Endothelial cell of hepatic sinusoid (primary cell): ENCODE data around the gene NIPAL4.

Experiments used
- in situ Hi-C: cut with HindIII; loops from 2 replicates; pipeline ENCODE4 v1.10.0; 2017; ENCODE audit warnings: low sequenced_read_pairs

The NIPAL4 gene

DNA sequence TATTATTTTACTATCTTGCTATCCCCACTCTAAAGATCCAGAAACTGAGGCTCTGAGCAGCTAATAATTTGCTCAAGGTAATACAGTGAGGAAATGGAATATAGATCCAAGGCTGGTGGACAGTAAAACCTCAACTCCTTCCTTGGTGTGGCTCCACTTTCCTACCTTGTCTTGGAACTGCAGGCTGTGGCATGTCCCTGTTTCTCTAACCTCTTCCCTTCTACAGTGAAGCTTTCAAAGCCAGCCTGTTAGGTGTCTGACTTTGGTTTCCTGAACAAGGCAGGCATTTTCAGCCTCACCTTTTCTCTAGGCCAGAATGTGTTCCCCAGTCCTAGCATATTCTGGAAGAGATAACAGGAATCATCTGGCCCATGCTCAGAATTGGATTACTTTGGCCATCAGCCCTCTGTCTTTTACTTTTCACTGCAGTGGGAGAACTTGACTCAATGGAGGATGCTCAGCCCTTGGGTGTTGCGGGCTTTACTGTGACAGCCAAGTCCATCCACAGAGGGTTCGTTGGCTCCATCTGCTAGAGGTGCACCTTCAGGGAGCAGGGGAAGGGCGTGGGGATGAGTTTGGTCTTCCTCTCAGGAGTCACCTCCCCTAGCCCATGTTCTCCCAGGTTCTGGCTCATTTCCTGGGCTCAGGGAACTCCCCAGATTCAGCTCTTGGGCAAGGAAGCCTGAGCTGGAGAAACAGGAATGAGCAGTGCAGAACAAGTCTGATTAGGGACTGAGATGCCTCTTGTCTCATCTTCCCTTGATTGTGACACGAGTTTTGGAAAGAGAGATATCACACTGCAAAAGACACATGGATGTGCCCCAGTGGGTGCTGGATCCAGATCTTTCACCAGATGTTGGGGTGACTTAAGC, 1.1 kb downstream of the NIPAL4 start:
- in situ Hi-C loops, result no loop called here

DNA sequence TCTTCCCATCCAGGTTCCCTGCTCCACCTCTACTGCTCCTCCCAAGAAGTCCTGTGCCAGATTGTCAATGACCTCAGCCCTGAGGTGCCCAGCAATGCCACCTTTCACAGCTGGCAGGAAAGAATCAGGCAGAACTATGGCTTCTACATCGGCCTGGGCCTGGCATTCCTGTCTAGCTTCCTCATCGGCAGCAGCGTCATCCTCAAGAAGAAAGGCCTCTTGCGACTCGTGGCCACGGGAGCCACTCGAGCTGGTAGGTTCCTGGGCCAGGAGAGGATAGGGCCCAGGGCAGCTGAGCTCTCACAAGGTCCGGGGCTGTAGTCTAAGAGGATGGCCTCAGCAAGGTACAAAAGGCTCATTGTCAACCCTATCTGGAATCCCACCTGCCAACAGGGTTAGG, 3.1 kb downstream of the NIPAL4 start:
- in situ Hi-C loops, result no loop called here

DNA sequence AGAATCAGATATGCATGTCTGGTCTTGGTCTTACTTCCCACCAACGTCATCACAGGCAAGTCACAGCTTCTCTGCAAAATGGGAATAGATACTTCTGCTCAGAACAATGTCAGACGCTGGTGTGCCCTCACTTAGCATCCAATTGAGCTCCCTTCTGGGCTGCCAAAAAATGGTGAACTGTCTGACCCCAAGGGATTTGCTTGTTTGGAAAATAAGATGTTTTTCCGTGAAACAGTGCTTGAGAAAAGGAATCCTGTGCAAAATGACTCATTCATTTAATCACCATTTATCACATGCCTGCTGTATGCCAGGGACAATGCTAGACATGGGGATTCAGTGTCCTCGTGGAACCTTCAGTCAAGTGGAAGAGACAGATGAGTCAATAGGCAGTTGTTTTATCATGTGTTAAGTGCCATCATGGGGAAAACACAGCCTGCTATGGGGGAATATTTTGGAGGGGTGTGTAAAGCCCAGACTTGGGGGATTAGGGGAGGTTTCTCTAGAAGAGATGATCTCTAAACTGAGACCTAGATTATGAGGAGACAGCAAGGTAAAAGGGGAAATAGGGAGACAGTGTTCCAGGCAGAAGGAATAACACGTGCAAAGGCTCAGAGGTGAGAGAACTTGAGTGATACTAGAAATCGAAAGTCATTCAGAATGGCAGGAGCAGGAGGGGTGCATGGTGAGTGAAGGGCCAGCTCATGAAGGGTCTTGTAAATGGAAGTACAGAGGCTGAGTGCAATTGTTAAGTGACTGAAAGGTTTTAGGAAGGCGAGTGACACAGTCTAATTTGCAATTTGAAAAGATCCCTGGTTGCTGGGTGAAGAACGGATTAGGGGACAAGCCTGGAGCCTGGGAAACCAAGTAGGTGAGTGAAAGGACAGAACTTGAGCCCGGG, 3.9 kb downstream of the NIPAL4 start:
- in situ Hi-C loops, result no loop called here

DNA sequence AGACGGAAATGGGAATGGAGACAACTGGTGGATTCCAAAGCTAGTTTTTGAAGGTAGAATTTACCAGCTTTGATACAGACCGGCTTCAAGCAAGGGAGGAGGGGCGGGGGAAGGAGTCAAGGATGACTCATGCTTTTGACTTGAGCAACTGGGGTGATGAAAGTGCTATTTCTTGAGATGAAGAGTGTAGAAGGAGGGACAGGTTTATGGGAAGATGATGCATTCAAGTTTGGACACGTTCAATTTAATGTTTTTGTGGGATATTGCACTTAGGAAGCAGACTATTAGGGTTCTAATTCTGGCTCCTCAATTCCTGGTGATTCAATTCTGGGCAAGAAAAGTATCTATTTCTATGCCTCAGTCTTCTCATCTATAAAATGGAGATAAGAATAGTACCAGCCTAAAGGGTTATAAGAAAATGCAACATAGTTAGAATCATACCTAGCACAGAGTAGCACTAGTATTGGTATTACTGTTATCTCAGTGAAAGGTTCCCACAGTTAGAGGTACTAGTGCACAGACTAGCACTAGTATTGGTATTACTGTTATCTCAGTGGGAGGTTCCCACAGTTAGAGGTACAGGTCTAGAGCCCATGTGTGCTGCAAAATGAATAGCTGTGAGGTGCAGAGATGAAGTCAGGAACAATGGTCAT, 4.6 kb downstream of the NIPAL4 start:
- in situ Hi-C loops, result no loop called here

DNA sequence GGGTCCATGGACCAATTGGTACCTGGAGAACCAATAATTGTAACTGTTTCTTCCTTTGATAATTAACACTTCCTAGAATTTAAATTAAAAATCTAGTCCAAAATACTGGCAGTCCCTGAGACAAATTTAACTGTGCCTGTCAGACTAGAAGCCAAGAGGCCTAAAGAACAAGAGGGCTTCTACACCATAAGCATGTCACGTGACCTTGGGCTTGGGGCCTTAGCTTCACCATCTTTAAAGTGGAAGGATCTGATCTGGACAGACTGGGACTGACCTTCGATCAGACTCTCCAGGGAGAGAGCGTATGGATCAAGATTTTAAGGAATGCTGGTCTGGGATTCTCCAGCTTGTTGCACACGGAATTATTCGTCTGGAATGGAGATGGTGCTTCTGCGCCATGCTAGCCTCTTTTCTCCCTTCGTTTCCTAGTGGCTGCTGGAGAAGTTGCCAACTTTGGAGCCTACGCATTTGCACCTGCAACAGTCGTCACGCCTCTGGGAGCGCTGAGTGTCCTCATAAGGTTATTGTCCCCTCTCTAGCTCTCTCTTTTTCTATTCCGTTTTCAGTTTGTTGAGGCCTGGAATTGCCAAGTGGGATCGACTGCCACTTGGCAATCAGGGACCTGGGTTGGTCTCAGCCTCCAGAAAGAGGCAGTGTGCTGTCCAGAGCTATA, 8.4 kb downstream of the NIPAL4 start:
- in situ Hi-C loops, result no loop called here

DNA sequence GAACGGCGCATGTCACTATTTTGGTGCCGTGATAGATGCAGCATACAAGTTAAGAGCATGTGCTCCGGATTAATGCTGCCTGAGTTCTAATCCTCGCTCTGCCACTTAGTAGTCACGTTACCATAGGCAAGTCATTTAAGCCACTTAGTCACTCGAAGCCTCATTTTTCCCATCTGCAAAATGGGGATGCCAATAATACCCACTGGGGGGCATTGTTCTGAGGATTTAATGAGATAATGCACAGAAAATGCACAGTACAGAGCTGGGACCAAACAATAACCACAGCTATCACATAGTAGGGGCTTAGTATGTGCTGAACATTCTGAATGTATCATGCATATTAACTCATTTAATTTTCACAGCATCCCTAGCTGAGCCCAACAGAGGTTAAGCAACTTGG, 9.1 kb downstream of the NIPAL4 start:
- in situ Hi-C loops, result no loop called here

DNA sequence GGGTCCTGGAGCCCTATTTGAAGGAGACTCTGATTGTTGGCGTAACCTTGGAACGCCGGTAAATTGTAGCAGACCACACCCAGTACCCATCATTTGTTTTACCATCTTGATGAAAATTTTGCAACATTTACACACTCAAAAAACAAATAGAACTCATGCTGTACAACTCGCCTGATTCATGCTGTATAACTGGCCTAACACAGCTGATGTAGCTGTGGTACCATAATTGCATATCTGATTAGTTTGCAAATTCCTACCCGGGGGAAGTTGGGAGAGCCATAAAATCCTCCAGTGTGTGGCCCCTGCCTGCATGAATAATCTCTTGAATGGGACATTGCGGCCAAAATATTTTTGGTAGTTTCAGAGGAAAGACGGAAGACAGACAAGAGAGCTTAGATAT, 9.7 kb downstream of the NIPAL4 start:
- in situ Hi-C loops, result loop anchor here (5.0 kb wide), 1 partner anchor 87 kb away; no protein-coding TSS in a partner anchor

DNA sequence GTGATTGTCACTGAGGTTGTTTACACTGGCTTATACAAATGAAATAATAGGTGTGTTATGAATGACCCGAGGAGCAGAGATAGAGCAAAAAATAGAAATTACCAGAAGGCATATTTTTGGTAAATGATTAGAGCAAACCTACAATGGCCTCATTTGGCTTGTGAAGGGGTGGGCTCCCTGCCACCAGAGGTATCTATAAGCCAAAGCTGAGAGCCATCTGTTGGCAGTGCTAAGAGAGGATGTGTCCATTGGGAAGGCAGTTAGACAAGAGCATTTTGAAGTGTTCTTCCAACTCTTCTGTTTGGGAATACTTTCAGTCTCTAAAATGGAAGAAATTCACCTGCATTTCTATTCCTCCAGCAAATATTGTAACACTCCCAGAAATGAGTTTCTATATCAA, 10.6 kb downstream of the NIPAL4 start:
- in situ Hi-C loops, result loop anchor here (5.0 kb wide), 1 partner anchor 88 kb away; no protein-coding TSS in a partner anchor

DNA sequence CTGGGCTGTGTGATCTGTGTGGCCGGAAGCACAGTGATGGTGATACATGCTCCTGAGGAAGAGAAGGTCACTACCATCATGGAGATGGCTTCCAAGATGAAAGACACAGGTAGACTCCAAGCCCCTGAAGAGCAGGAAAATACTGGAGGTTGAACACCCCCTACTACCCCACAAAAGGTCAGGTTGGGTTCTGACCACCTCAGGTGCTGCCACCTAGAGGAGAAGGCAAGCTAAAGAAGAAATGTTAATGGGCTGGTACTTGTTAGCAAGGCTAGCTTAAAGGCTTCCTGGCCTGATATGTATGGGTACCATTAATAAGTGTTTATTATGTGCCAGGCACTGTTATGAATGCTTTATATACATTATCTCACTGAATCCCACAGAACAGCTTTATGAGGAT, 11.7 kb downstream of the NIPAL4 start:
- in situ Hi-C loops, result loop anchor here (5.0 kb wide), 1 partner anchor 89 kb away; no protein-coding TSS in a partner anchor

DNA sequence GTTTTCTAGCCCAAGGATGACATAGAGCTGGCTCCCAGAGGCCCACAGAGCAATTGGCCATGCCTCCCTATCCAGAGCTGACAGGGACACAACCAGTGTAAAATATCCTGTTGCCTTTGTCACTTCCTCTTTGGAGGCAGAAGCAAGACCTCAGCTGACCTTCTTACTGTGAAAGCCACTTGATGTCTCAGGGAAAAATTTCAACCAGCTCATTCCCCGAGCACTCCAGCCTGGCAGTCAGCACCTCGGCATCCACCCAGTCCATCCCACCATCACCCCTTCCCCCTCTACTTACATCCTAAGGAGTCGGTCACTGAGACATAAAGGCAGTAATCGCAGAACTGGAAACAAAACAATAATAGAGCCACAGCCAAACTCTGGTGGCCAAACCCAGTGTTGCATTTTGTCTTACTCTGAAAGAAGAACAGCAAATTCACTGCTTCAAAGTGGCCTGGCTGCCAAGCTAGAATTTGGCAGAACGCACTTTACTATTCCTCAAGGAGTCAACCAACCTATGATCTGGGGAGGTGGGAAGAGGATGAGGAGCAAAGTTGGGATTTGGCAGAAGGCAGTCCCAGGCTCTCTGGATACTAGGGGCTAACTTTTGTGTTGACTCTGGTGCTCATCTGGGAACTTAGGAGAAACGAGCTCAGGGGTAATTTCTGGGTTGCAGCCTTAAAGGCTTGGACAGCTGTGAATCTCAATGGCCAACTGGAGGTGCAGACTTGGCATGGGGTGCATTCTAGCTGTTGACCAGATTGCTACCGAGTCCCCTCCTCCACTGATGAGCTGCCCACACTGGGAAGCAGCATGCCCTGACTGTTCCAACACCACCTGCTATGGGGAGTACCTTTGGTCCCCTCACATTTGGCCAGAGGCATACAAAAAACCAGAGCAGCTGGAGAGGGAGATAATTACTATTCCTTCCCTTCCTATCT, 13.6 kb downstream of the NIPAL4 start:
- in situ Hi-C loops, result loop anchor here (5.0 kb wide), 1 partner anchor 91 kb away; no protein-coding TSS in a partner anchor

DNA sequence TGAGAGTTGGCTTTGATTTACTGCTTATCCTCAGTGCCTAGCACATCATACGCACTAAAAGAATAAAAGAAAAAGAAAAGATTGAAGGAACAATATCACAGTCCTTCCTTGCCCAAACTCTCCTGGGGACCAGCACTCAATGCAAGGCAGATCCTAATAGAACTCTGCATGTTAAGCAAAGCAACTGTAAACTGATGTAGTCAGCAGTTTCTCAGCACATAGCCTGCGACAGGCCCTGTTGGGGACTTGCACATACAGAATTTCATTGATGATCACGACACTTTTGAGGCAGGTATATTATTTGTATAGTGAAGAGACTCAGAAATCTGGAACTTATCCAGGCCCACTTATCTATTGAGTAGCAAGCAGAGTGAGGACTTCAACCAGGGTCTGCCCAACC, 15.4 kb downstream of the NIPAL4 start:
- in situ Hi-C loops, result loop anchor here (5.0 kb wide), 1 partner anchor 52 kb away; no protein-coding TSS in a partner anchor

DNA sequence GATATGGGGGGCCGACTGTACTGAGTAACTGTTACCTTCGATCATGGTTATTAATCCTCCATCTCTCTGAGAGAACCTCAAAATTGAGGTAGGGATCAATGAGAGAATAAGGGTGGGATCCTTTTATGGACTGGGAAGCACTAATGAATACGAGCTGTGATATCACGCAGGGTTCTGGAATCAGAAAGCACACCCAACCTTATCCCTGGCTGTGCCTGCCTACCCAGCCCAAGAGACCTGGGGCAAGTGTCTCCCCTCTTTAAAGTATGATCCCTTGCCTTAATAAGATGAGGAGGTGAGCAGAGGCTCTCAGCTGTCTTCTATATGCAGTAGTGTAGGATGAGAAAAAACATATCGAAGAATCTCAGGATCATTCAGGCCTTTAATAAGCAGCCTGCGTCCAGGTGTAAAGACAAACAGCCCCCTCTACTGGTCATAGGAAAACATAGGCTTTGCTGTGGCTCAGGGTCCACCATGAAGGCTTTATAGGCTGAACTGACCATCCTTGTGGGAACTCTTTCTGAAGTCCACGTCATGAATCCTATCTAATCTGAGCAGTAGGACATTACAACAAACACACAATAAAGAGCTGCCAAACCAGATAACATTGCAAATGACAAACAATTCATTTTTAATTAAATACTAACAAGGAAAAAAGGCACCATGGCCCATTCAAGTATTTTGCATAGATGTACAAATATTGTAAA, 16.8 kb downstream of the NIPAL4 start:
- in situ Hi-C loops, result loop anchor here (5.0 kb wide), 1 partner anchor 50 kb away; no protein-coding TSS in a partner anchor

DNA sequence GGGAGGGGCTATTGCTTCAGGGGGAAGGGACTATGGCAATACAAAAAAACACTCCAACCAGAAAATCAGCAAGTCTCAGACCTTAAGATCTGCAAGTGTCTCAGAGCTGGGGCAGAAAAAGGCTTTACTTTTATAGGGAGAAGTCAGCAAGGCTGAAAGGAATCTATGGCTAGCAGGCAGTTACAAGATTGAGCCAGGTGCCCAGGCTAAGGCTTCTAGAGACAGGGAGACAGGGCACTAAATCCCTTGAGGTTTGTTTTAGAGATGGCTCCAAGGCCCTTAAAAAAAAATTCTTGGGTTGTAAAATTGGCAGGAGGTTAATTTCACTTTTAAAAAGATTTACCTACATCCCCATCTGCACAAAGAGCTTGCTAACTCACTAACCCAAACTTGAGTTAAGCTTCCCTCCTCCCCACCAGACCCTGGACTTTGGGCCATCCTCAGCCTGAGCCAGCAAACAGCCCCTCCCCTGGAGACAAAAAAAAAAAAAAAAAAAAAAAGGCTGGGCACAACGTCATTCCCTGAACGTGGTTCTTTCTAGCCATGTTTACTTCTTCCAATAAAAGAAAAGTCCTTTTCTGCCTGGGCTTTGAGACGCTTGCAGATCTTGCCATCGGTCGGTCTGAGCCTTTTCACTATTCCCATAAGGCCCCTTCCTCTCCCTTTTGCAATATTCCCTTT, 17.9 kb downstream of the NIPAL4 start:
- in situ Hi-C loops, result loop anchor here (5.0 kb wide), 1 partner anchor 49 kb away; no protein-coding TSS in a partner anchor

DNA sequence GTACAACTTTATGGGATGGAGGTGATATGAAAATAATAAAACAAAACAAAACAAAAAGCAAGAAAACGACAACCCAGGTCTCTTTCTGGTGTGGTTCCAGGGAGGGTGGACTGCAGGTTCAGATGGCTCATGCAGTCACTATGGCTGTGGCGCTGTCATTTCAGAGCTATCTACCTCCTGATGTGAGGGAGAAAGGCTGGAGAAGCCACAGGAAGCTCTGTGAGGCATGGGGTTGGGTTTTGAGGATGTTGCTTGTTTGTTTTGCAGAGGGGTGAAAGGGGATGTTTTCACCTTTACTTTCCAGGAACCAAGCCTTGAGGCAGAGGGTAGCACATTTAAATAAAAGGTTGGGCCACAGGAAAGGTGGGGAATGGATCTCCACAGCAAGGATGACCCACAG, 18.7 kb downstream of the NIPAL4 start:
- in situ Hi-C loops, result loop anchor here (5.0 kb wide), 1 partner anchor 49 kb away; no protein-coding TSS in a partner anchor

DNA sequence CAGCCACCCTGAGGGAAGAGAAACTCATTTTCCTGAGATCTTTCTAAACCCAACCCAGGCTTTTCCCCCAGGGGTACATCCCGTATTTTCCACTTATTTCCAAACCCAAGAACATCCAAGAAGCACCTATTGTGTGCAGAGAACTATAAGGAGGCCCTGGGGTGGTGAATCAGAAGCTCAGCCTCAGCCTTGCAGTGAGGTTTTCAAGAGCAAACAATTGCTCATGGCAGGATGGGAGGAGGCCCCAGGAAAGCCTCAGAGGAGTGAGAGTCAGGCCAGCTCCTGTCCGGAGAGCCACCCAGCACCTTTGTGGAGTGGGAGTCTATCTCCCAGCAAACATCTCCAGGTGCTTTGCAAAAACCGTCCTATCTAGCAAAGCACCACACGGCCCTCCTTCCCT, 19.2 kb downstream of the NIPAL4 start:
- in situ Hi-C loops, result loop anchor here (5.0 kb wide), 1 partner anchor 48 kb away; no protein-coding TSS in a partner anchor

DNA sequence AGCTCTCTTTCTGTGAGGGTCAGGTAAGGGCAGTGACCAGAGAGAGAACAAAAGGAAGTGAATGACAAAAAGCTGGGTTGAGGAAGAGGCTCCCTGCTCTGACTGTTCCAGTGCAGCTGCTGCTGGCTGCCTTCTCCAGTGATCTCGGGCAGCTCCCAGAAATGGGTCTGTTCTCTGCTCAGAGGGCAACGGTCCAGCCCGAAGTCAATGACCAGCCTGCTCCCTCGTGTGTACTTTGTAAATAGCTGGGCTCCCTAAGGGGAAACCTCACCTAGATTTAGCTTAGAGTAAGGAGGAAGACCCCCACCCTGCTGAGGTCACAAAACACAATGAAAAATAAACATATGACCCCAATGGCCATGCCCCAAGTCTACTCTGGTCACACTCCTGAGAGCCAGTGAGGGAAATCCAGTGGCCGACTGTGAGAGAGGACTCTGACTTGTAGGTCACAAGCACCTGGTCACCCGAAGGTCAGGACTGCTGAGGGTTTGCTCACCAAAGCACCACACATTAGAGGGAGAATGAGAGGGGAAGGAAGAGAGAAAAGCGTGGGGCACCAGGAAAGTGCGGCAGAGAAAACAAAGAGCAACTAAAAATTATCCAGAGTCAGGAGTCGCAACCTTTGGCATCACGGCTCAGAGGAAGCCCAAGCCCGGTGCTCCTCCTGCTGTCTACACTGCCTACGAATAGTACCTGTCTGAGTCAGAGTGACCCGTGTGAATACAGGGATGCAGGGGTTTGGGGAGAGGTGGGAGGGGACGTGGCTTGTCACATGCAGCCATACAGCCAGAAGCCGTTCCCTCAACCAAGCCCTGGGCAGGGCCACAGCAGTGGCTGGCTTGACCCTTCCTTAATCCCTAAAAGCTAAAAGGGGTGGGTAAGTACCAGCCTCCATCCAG, 19.8 kb downstream of the NIPAL4 start:
- in situ Hi-C loops, result loop anchor here (5.0 kb wide), 1 partner anchor 47 kb away; no protein-coding TSS in a partner anchor

DNA sequence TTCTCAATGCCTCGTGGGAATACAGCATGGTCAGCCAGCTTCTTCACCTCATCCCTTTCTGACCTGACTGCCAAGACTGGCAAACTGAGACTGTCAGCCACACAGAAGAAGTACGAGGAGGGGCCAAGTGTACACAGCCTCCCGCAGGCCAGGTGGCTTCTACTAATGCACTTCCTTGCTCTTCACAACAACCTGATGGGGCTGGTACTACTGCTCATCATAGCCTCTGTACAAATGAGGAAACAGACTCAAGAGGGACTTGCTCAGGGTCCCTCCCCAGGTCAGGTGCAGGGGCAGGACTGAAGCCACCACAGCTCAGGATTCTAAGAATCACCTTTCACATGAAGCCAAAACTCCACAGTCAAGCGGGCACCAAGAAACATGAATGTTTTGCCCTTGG, 21.3 kb downstream of the NIPAL4 start:
- in situ Hi-C loops, result no loop called here
